CD4-positive, alpha-beta T cell treated with Interleukin-21 for 1 hour (primary cell): ENCODE data around the gene TECTB.
"Not testable (repeated sequence)": the region's sequence is repeated elsewhere in the genome, so short reads cannot be mapped to it uniquely, and the experiment has no call there.

Experiments used
- DNase-seq: peaks from one replicate; pipeline ENCODE4 v3.0.0-alpha.2; 2020

Gene TECTB

GRCh38 chr10:112283100-112283499 lies at the start of gene TECTB:
Gene TECTB, plus strand, starts transcription at chr10:112283400. Its CDS starts 335 bp downstream, at chr10:112283735.
- DNase-seq = no peak

- DNase-seq = no peak
Measured at GRCh38 chr10:112235141-112235540, 48.1 kb upstream of the TECTB start.

- no peak for DNase-seq
Measured at GRCh38 chr10:112235920-112236319, 47.3 kb upstream of the TECTB start.

GRCh38 chr10:112236486-112236885 lies 46.7 kb upstream of the TECTB start:
- no peak for DNase-seq

- DNase-seq = no peak
Measured at GRCh38 chr10:112239347-112239746, 43.9 kb upstream of the TECTB start.

- DNase-seq = no peak
Measured at GRCh38 chr10:112240441-112240840, 42.8 kb upstream of the TECTB start.

GRCh38 chr10:112241651-112242341 lies 41.4 kb upstream of the TECTB start:
- no peak for DNase-seq

GRCh38 chr10:112242769-112243168 lies 40.4 kb upstream of the TECTB start:
- DNase-seq = no peak

GRCh38 chr10:112243713-112244112 lies 39.5 kb upstream of the TECTB start:
- DNase-seq = no peak

GRCh38 chr10:112244197-112244596 lies 39.0 kb upstream of the TECTB start:
- no peak for DNase-seq

- DNase-seq = no peak
Measured at GRCh38 chr10:112247791-112248190, 35.4 kb upstream of the TECTB start.

- DNase-seq = no peak
Measured at GRCh38 chr10:112248584-112249295, 34.5 kb upstream of the TECTB start.

GRCh38 chr10:112249722-112250121 lies 33.5 kb upstream of the TECTB start:
- no peak for DNase-seq

- no peak for DNase-seq
Measured at GRCh38 chr10:112250555-112250954, 32.6 kb upstream of the TECTB start.

- DNase-seq = not testable (repeated sequence)
Measured at GRCh38 chr10:112251238-112251637, 32.0 kb upstream of the TECTB start.

GRCh38 chr10:112258407-112258806 lies 24.8 kb upstream of the TECTB start:
- no peak for DNase-seq

GRCh38 chr10:112259688-112260087 lies 23.5 kb upstream of the TECTB start:
- DNase-seq = no peak

GRCh38 chr10:112260831-112261230 lies 22.4 kb upstream of the TECTB start:
- DNase-seq = no peak

- no peak for DNase-seq
Measured at GRCh38 chr10:112261281-112261822, 21.8 kb upstream of the TECTB start.

- DNase-seq = no peak
Measured at GRCh38 chr10:112262546-112262945, 20.7 kb upstream of the TECTB start.

- no peak for DNase-seq
Measured at GRCh38 chr10:112265745-112266144, 17.5 kb upstream of the TECTB start.

GRCh38 chr10:112269266-112269665 lies 13.9 kb upstream of the TECTB start:
- no peak for DNase-seq

GRCh38 chr10:112271982-112272381 lies 11.2 kb upstream of the TECTB start:
- no peak for DNase-seq

- no peak for DNase-seq
Measured at GRCh38 chr10:112274831-112275230, 8.4 kb upstream of the TECTB start.
